ENCODE measurements around the gene ZFP91.

- no peak for TF ChIP-seq POLR2A (IDR thresholded peaks at IDR 0.05)
- no peak for TF ChIP-seq CTCF (IDR thresholded peaks at IDR 0.05)
Measured at GRCh38 chr11:58639669-58640068, 60.8 kb downstream of the ZFP91 start.
